GM12872 (cell line): ENCODE measurements around the gene SDHAF1.
A peak's percentile ranks its signal among the peaks of the same experiment; 100 is the strongest.

Experiments
- TF ChIP-seq, protein P1 (sequence below): IDR thresholded peaks from 3 replicates; pipeline ENCODE4 v1.5.1; 2011; ENCODE audit warnings: low read depth, mild to moderate bottlenecking, low read length, moderate library complexity; ENCODE audit not compliant: insufficient read depth

SDHAF1 gene

DNA sequence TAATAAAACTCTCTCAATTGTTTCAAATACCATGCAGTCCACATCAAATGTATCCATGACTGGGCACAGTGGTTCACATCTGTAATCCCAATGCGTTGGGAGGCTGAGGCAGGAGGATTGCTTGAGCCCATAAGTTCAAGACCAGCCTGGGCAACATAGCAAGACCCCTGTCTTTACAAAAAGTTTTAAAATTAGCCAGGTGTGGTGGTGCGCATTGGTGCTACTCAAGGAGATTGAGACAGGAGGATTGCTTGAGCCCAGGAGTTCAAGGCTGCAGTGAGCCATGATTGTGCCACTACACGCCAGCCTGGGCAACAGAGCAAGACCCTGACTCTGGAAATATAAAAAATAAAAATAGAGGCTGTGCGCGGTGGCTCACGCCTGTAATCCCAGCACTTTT, 32.7 kb downstream of the SDHAF1 start:
- TF ChIP-seq, protein P1, sequence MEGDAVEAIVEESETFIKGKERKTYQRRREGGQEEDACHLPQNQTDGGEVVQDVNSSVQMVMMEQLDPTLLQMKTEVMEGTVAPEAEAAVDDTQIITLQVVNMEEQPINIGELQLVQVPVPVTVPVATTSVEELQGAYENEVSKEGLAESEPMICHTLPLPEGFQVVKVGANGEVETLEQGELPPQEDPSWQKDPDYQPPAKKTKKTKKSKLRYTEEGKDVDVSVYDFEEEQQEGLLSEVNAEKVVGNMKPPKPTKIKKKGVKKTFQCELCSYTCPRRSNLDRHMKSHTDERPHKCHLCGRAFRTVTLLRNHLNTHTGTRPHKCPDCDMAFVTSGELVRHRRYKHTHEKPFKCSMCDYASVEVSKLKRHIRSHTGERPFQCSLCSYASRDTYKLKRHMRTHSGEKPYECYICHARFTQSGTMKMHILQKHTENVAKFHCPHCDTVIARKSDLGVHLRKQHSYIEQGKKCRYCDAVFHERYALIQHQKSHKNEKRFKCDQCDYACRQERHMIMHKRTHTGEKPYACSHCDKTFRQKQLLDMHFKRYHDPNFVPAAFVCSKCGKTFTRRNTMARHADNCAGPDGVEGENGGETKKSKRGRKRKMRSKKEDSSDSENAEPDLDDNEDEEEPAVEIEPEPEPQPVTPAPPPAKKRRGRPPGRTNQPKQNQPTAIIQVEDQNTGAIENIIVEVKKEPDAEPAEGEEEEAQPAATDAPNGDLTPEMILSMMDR = no peak

DNA sequence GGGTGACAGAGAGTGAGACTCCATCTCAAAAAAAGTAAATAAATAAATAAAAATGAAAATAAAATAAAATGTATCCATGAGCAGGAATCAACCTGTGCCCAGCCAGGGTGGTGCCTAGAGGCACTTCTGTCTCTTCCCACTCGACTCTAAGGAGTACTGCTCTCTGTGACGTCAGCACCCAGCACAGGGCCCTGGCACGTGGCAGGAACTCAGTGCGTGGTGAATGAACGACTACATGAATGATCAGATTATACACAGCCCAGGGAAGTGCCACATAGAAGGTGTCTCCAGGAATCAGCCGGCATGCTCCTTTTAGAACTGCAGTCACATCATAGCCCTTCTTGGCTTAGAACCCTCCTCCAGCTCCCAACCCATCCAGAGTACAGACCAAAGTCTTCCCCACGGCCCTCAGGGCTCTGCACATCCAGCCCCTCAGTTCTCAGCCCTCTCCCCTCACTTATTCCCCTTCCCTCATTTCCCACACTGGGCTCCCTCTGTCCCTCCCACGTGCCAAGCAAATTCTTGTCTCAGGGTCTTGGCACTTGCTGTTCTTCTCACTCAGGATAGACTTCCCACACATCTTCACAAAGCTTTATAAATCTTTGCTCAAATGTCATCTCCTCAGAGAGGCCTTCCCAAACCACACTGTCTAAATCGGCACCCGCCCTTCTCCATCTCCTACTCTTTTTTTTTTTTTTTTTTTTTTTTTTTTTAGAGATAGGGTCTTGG, 33.5 kb downstream of the SDHAF1 start:
- TF ChIP-seq, protein P1 = no peak

DNA sequence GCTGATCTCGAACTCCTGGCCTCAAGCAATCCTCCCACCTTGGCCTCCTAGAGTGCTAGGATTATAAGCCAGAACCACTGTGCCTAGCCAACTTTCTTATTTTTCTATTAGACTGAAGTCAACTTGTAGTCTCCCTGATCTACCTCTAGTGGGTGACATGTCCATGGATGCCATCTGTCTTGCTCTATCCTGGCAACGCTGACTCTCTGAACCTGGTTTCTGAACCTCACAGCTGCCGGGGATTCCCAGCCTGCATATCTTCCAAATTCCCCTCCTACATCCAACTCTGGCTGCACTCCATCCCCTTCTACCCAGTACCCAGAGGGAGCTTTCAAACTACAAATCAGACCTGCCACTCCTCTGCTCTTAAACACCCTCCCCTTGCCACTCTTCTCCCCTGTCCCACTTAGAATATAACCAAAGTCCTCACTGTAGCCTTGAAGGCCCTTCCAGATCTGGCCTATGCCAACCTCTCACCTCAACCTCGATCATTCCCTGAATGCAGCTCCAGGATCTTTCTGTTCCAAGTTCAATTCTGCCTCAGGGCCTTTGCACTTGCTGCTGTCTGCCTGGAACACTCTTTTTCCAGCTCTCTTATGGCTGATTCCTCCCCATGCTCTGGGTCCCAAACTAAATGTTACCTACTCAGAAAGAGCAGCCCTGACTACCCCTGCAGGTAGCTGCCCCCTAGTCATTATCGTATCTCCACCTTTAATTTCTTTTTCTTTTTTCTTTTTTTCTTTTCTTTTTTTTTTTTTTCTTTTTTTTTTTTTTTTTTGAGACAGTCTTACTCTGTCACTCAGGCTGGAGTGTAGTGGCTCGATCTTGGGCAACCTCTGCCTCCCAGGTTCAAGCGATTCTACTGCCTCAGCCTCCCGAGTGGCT, 35.5 kb downstream of the SDHAF1 start:
- TF ChIP-seq, protein P1 = peak; percentile 31; the same call in 2 of the 3 replicates

DNA sequence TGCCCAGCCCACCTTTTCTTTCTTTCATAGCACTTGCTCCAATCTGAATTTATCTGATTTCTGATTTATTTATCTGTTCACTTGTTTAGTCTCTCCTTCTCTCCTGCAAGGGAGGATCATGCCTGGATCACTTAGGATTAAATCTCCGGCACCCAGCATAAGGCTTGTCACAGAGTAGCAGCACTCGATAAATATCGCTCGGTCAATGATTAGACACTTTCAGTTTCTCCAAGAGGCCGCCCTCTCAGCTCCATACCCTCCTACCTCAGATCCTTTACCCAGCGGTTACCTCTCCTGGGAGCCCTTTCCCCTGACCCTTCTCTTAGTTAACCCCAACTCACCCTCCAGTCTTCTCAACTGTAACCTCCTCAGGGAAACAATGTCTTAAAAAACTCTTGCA, 36.3 kb downstream of the SDHAF1 start:
- TF ChIP-seq, protein P1 = no peak

DNA sequence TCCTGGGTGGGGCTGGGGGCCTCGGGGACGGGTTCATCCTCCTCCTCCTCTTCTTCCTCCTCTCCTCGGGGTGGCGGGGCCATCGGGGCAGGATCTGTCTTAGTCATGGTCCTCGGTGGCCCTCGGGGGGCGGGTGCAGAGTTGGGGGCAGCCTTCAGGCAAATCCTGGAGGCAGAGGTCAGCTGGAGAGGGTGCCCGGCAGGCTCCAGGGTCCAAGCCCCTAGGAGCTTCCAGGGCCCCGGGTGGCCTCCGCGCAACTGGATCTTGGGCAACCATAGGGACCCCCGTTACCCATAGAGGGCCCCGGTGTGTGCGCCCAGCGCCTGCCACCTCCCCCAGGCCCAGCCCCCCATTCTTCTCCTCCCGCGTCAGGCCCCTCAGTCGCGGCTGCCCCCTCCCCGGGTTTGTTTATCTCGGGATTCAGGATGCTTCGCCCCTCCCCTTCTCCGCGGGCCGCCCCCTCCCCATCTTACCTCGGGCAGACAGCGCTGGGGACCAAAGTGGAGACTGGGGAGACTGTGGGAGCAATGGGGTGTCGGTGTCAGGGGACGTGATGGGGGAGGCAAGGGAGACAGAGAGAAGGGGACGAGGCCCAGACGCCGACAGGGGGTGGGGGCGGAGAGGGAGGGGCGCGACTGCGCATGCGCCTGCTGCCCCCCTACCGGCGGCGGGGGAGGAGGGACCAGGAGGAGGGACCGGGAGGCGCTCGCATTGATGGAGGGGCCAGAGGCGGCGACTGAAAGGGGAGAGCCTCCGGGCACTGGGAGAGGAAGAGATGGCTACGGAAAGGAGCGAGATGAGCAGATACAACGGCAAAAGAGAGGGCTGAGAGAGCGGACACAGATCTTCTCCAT, 37.5 kb downstream of the SDHAF1 start, which contains the start of gene CLIP3:
Gene CLIP3 (minus strand): TSS at position 623 of the 854 bp plus-strand sequence. CDS start 516 bp downstream, at position 107.
- TF ChIP-seq, protein P1 = no peak

DNA sequence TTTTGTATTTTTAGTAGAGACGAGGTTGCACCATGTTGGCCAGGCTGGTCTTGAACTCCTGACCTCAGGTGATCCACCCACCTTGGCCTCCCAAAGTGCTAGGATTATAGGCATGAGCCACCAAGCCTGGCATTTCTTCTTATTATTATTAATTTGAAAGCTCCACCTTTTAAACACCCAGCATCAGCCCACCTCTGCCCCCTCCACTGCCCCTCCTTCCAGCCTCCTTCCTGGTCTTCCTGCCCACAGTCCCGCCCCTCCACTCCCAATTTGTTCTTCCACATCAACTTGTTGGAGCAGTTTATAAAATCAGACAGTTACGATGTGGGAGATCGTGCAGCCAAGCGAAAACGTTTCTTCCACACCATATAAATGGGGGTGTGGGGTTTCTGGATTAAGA, 45.5 kb downstream of the SDHAF1 start:
- TF ChIP-seq, protein P1 = no peak
